Measurements from ENCODE around the gene SSX4B.
"Not testable (repeated sequence)": the region's sequence is repeated elsewhere in the genome, so short reads cannot be mapped to it uniquely, and the experiment has no call there.

SSX4B gene

GRCh38 chrX:48411860-48412259 lies at the start of gene SSX4B:
TSS of gene SSX4B (minus strand) at chrX:48411960. CDS start at chrX:48411372, 588 bp downstream.
- not testable (repeated sequence) for DNase-seq

GRCh38 chrX:48460606-48461005 lies 48.8 kb upstream of the SSX4B start:
- DNase-seq = no peak

DNA sequence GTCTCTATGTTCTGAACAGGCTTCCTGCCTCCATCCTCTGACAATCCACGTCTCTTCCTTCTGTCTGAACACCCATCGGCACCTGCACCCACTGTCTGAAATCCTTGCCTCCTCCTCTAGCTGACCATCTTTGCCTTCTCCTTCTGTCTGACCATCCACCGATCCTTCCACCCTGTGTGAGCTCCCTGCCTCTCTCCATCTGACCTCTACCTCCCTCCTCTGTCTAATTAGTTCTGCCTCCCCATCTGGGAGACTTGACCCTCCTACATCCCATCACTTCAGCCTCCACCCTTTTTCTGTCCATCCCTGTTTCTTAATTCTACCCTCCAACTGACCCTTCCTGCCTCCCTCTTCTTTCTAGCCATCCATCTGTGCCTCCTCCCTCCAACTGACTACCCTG lies 48.3 kb upstream of the SSX4B start:
- DNase-seq = no peak

DNA sequence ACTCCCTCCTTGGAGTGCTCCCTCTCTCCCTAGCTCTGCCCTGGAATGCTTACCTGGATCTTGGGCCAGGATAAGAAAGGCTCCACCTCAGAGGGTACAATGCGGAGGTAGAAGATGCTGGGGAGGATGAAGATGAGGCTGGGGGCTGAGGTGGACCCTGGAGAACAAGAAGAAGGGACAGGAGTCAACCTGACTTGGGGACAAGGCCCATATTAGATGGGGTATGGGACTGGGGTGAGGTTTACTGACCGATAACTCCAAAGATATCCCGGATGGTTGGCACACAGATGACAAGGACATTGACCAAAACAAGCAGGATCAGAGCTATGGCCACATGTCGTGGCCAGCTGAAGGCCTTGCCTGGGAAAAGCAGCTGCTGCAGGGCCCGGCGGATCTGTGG lies 47.7 kb upstream of the SSX4B start:
- DNase-seq = no peak

DNA sequence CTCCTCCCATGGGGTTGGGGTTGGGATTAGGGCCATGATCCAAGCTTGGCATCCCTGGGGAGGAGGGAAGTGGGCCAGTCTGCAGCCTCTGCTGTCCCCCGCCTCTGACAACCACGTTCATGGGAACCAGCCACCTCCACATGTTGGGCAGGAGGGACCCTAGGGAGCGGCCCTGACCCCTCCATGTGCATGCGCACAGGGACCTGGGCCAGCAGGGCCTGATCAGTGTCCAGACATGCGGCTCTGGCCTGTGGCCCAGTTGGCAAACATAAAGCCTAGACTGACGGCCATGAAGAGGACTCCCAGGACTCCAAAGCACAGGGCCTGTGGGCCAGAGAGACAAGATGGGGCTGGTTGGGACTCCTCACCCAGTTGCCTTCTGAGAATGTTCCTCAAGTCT lies 47.0 kb upstream of the SSX4B start:
- DNase-seq = no peak

DNA sequence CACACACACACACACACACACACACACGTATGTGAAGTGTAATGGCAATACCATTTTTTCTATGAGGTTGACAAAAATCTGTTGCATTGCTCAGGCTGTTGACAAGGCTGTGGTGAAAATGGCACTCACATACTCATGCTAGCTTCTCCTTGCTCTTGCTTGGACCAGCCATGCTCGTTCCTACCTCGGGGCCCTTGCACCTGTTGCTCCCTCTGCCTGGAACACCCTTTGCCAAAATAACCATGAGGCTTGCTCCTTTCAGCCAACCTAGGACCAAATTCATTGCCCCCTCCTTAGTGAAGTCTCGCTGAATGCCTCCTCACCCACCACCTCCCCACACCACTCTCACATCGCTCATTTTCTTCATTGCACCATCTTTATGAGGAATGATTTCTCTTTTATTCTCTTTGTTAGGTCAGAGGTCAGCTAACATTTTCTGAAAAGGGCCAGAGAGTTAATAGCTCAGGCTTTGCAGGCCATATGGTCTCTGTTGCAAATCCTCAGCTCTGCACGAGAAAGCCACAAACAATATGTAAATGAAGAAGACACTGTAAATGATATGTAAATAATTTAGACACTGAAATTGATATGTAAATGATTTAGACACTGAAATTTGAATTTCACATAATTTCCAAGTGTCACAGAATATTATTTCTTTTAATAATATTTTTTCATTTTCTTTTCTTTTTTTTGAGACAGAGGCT lies 45.0 kb upstream of the SSX4B start:
- DNase-seq = no peak

DNA sequence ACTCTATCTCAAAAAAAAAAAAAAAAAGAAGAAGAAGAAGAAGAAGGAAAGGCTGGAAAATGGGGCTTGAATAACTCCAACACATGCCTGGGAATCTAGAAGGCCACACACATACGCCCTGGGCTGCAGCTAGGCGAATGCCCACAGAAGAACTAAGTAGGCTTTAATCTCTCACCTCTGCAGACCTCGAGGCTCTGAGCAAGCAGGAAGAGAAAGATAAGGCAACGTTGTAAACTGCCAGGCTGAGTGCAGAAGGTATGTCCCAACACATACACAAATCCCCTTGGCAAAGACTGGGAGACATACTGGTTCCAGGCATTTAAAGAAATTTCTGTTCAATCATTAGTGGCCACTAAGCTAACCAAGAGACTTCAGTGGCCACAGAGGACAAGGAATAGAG lies 39.9 kb upstream of the SSX4B start:
- no peak for DNase-seq

DNA sequence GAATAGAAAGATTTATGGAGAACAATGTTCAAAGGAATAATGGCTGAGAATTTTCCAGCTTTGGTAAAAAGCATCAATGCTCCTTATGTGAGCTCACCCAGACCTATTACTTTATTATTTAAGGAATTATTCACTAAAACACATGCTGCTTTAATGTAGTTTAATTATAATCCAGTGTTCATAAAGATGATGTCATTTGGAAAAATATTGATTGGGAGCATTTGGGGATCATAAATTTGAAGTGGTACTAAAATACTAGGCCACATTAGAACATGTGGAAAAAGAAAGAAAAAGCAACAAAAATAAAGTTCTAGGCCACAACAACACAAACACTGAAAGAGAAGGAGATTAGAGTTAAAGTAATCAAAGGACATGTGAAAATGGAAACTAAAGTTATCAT lies 38.3 kb upstream of the SSX4B start:
- no peak for DNase-seq

DNA sequence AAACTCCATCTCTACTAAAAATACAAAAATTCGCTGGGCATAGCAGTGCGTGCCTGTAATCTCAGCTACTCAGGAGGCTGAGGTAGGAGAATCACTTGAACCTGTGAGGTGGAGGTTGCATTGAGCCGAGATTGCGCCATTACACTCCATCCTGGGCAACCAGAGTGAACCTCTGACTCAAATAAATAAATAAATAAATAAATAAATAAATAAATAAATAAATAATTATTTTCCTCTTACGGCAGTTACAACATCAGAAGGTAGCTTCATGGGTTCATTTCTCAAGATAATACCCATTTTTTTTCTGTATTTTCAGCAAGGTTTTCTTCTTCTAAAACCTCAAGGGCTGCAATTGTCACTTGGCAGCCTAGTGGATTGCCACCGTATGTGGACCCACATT lies 35.4 kb upstream of the SSX4B start:
- not testable (repeated sequence) for DNase-seq

- DNase-seq = not testable (repeated sequence)
Measured at GRCh38 chrX:48433713-48434112, 22.0 kb upstream of the SSX4B start.

- not testable (repeated sequence) for DNase-seq
Measured at GRCh38 chrX:48430166-48430565, 18.4 kb upstream of the SSX4B start.

DNA sequence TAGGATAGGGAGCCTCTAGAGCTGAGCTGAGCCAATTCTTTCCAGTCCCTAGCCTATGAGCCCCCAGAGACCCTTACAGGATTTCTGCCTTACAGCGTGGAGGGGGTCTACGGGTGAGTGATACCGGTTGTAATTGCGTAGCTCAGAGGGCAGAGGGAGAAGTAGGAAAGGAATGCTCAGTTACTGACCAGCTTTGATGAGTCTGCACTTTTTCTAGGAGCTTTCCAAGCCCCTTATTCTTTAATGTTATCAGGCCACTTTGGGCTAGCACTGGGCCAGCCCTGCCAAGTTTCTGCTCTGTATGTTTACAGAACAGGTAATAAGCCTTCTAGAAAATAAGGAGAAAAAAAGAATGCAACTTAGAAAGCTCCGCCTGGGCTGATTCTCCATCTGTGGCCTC lies 17.8 kb upstream of the SSX4B start:
- not testable (repeated sequence) for DNase-seq

- DNase-seq = not testable (repeated sequence)
Measured at GRCh38 chrX:48427027-48427716, 15.4 kb upstream of the SSX4B start.

DNA sequence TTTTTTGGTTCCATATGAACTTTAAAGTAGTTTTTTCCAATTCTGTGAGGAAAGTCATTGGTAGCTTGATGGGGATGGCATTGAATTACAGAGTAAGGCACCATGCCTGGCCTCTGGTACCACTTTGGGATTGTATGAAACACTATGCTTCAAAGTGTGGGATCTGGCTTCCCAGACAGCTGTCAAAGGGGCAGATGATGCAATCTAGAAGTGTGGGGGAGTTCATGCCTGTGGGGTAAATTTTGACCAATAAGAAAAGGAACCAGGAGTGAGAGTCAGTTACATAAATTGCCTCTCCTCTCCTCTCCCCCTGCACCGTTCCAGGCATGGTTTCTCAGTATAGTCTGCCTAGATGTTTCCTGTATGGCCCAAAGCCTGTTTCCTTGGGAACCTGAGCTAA lies 13.9 kb downstream of the SSX4B start:
- DNase-seq = not testable (repeated sequence)

DNA sequence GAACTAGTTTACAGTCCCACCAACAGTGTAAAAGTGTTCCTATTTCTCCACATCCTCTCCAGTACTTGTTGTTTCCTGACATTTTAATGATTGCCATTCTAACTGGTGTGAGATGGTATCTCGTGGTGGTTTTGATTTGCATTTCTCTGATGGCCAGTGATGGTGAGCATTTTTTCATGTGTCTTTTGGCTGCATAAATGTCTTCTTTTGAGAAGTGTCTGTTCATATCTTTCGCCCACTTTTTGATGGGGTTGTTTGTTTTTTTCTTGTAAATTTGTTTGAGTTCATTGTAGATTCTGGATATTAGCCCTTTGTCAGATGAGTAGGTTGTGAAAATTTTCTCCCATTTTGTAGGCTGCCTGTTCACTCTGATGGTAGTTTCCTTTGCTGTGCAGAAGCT lies 14.8 kb downstream of the SSX4B start:
- not testable (repeated sequence) for DNase-seq

- DNase-seq = not testable (repeated sequence)
Measured at GRCh38 chrX:48383239-48383638, 28.5 kb downstream of the SSX4B start, which contains the start of gene SSX4. TSS of gene SSX4 (plus strand) at chrX:48383539. CDS start at chrX:48384054, 515 bp downstream.

GRCh38 chrX:48370408-48370807 lies 41.4 kb downstream of the SSX4B start:
- DNase-seq = not testable (repeated sequence)

GRCh38 chrX:48367717-48368408 lies 43.9 kb downstream of the SSX4B start:
- DNase-seq = not testable (repeated sequence)

DNA sequence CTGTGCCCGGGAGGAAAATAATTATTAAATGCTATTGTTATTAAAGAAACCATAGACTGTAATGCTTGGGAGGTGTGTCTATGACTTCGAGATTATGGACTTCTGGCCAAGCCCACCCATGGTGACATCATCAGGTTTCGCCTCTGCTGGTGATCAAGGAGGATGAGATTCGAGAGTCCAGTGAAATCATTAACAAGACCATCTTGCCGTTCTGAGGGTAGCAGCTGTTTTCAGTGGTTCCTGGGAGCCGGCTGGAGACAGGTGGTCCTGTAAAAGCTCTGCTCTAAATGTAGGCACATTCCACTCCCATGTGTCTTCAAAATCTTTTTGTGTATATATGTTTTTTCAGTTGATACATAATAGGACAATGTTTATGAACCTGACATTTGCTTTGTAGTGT lies 52.5 kb downstream of the SSX4B start:
- DNase-seq = not testable (repeated sequence)

GRCh38 chrX:48357681-48358080 lies 54.1 kb downstream of the SSX4B start:
- DNase-seq = no peak

GRCh38 chrX:48356315-48357094 lies 55.3 kb downstream of the SSX4B start, which contains the start of gene SSX3:
TSS of gene SSX3 (minus strand) at chrX:48356703. CDS start at chrX:48355249, 1,454 bp downstream.
- DNase-seq = peak; percentile 9
